ENCODE results near the gene TLE3. TPM values are rescaled to one million over a fixed set of nuclear protein-coding genes. Genes with fewer than 3 reads are reported as not detected.

The TLE3 gene
- total and polyA plus RNA-seq, 11 donors = 4.8 to 49.6 (median 16.4) TPM

- TF ChIP-seq CTCF (IDR thresholded peaks at IDR 0.05) (no peak), POLR2A (IDR thresholded peaks at IDR 0.05) (no peak)
- Histone ChIP-seq H3K4me1 (peaks cover 0 to 7% (median 0%) of the 10 kb centered on the region in 12 donors), H3K36me3 (peaks cover 0 to 65% (median 48%) of the 10 kb centered on the region in 9 donors), H3K27me3 (no peaks in the 10 kb centered on the region), H3K4me3 (no peak overlapping the region), H3K27ac (no peak overlapping the region), H3K9me3 (no peaks in the 10 kb centered on the region)
- DNase-seq = peak in 1 of 5 donors; percentile 13
- WGBS, 4 donors = 93 to 95% (median 94%) methylated on average over 11 of the region's 11 CpGs
- intact Hi-C loops (cut with DNase I) = no loop called here
- no peak for ATAC-seq
Observed at GRCh38 chr15:70048578-70049514, 48.9 kb downstream of the TLE3 start.

GRCh38 chr15:70048198-70048565, 49.5 kb downstream of the TLE3 start:
- H3K27me3 ChIP-seq = no peaks in the 10 kb centered on the region
- no peak for TF ChIP-seq CTCF (IDR thresholded peaks at IDR 0.05)
- DNase-seq (peak in 1 of 5 donors; percentile 4), ATAC-seq (no peak)
- H3K36me3 ChIP-seq = peaks cover 0 to 58% (median 41%) of the 10 kb centered on the region in 9 donors
- 84 to 92% (median 89%) methylated on average over 9 of the region's 9 CpGs for WGBS, 4 donors
- no peak overlapping the region for H3K4me3 ChIP-seq
- H3K4me1 ChIP-seq = peaks cover 0 to 7% (median 0%) of the 10 kb centered on the region in 12 donors
- no peak overlapping the region for H3K27ac ChIP-seq
- intact Hi-C loops (cut with DNase I) = no loop called here
- no peaks in the 10 kb centered on the region for H3K9me3 ChIP-seq

GRCh38 chr15:70047386-70048197, 50.1 kb downstream of the TLE3 start:
- Histone ChIP-seq H3K27me3 (no peaks in the 10 kb centered on the region), H3K4me3 (no peak overlapping the region), H3K27ac (no peak overlapping the region), H3K36me3 (peaks cover 0 to 52% (median 35%) of the 10 kb centered on the region in 9 donors), H3K9me3 (no peaks in the 10 kb centered on the region), H3K4me1 (peaks cover 0 to 7% (median 0%) of the 10 kb centered on the region in 12 donors)
- intact Hi-C loops (cut with DNase I) = no loop called here
- no peak for ATAC-seq
- no peak for TF ChIP-seq CTCF (IDR thresholded peaks at IDR 0.05)
- peak in 1 of 5 donors; percentile 18 for DNase-seq
- 76 to 84% (median 78%) methylated on average over 17 of the region's 17 CpGs for WGBS, 4 donors
